Neutrophil (primary cell): ENCODE results near the gene TMEM198.

ENCODE experiments used
- H3K27ac ChIP-seq: fragments of 200-600 bp; sonication (generic); 2 replicates; pipeline ENCODE4 v1.5.1; 2016; ENCODE audit warnings: mild to moderate bottlenecking, moderate library complexity
- H3K27me3 ChIP-seq: fragments of 200-600 bp; sonication (generic); 2 replicates; pipeline ENCODE4 v1.6.0; 2016; ENCODE audit warnings: mild to moderate bottlenecking
- H3K36me3 ChIP-seq: fragments of 200-600 bp; sonication (generic); 2 replicates; pipeline ENCODE4 v1.5.1; 2017
- H3K4me1 ChIP-seq, 2 experiments: fragments of 200-600 bp in 1 of 2; sonication (generic) in 1 of 2; 1 replicate in 1 of 2; 2 replicates in 1 of 2; pipeline versions ENCODE4 v1.5.1 to v1.6.1; 2013 to 2016; ENCODE audit warnings: low read depth in 1 of 2, low read length in 1 of 2, mild to moderate bottlenecking in 1 of 2, moderate library complexity in 1 of 2; ENCODE audit not compliant: control insufficient read depth in 1 of 2, insufficient read depth in 1 of 2
- H3K4me3 ChIP-seq, 2 experiments: fragments of 200-600 bp in 1 of 2; sonication (generic) in 1 of 2; 1 replicate in 1 of 2; 2 replicates in 1 of 2; pipeline ENCODE4 v1.5.1; 2013 to 2016; ENCODE audit warnings: low read depth in 1 of 2, low read length in 1 of 2, mild to moderate bottlenecking in 1 of 2, moderate library complexity in 1 of 2
- H3K9me3 ChIP-seq: fragments of 200-600 bp; sonication (generic); 2 replicates; pipeline ENCODE4 v1.5.1; 2016
- CTCF ChIP-seq: fragments of 200-600 bp; sonication (generic); IDR thresholded peaks from 2 replicates; pipeline ENCODE4 v1.5.1; 2016; ENCODE audit warnings: antibody characterized with exemption

Gene TMEM198

GRCh38 chr2:219553168-219553417 is 9.3 kb downstream of the TMEM198 start:
- no peak for TF ChIP-seq CTCF
- Histone ChIP-seq H3K27ac (no peak overlapping the region), H3K4me3 (no peak overlapping the region)

GRCh38 chr2:219553463-219553963 is 9.7 kb downstream of the TMEM198 start:
- Histone ChIP-seq H3K36me3 (no peaks in the 10 kb centered on the region), H3K4me3 (no peak overlapping the region), H3K27ac (no peak overlapping the region), H3K27me3 (peaks cover 78% of the 10 kb centered on the region), H3K4me1 (peaks cover 9 to 16% of the 10 kb centered on the region in 2 experiments), H3K9me3 (no peaks in the 10 kb centered on the region)
- no peak for TF ChIP-seq CTCF

More at GRCh38 chr2:219553168-219553417, 9.3 kb downstream of the TMEM198 start:
- H3K36me3 ChIP-seq = no peaks in the 10 kb centered on the region
- peaks cover 83% of the 10 kb centered on the region for H3K27me3 ChIP-seq
- no peaks in the 10 kb centered on the region for H3K9me3 ChIP-seq
- peaks cover 9 to 16% of the 10 kb centered on the region in 2 experiments for H3K4me1 ChIP-seq

- Histone ChIP-seq H3K4me1 (peaks cover 9 to 16% of the 10 kb centered on the region in 2 experiments), H3K27ac (no peak overlapping the region), H3K9me3 (no peaks in the 10 kb centered on the region), H3K27me3 (peaks cover 70% of the 10 kb centered on the region), H3K4me3 (no peak overlapping the region), H3K36me3 (no peaks in the 10 kb centered on the region)
- TF ChIP-seq CTCF = no peak
Observed at GRCh38 chr2:219554350-219554749, 10.5 kb downstream of the TMEM198 start.

- Histone ChIP-seq H3K27ac (no peak overlapping the region), H3K36me3 (no peaks in the 10 kb centered on the region), H3K9me3 (no peaks in the 10 kb centered on the region), H3K4me1 (peaks cover 9 to 16% of the 10 kb centered on the region in 2 experiments), H3K27me3 (peaks cover 54% of the 10 kb centered on the region), H3K4me3 (no peak overlapping the region)
- TF ChIP-seq CTCF = no peak
Observed at GRCh38 chr2:219555956-219556355, 12.1 kb downstream of the TMEM198 start.

GRCh38 chr2:219556413-219556812 is 12.6 kb downstream of the TMEM198 start:
- Histone ChIP-seq H3K9me3 (no peaks in the 10 kb centered on the region), H3K4me3 (no peak overlapping the region), H3K36me3 (no peaks in the 10 kb centered on the region), H3K4me1 (peaks cover 9 to 16% of the 10 kb centered on the region in 2 experiments), H3K27me3 (peaks cover 49% of the 10 kb centered on the region), H3K27ac (no peak overlapping the region)
- TF ChIP-seq CTCF = no peak

GRCh38 chr2:219557320-219557719 is 13.5 kb downstream of the TMEM198 start:
- Histone ChIP-seq H3K4me1 (peaks cover 5 to 7% of the 10 kb centered on the region in 2 experiments), H3K27me3 (peaks cover 40% of the 10 kb centered on the region), H3K4me3 (no peak overlapping the region), H3K36me3 (no peaks in the 10 kb centered on the region), H3K27ac (no peak overlapping the region), H3K9me3 (no peaks in the 10 kb centered on the region)
- TF ChIP-seq CTCF = no peak
